IPS-11a (cell line): ENCODE measurements around the gene AP2A2.

Source experiments
- H3K4me3 ChIP-seq: one replicate; pipeline ENCODE4 v1.5.1; 2013; ENCODE audit warnings: low read depth, low read length, control low read depth

Gene AP2A2

DNA sequence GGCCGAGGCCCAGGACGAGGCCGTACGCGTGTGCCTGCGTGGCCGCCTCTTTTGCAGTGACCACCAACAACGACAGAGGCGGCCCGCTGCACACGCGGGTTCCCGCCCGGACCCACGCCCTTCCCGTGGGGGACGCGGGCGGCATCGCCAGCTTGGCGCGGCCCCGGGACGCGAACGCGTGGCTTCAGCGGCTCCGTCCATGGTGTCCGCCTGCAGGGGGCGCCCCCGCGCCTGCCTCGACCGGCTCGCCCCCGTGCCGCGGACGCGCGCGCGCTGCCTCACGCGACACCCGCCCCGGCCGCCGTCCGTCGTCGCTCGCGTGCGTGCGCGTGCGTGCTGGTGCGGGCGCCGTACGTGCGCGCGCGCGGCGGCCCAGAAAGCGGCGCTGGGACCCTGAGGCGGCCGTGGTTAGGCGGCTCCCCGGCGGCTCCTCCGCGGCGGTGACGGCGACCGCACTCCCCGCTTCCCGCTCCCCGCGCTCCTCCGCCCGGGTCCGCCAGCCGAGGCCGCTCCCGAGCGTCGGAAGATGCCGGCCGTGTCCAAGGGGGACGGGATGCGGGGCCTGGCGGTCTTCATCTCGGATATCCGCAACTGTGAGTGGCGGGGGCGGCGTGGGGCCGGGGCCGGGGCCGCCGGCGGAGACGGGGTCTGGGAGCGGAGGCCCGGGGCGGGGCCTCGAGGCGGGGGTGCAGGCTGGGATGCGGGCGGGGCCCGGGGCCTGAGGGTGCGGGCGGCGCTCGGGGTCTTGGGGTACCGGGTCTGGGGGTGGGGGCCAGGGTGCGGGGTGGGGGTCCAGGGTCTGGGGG is at the start of gene AP2A2:
TSS of gene AP2A2 (plus strand) at position 375 of the 806 bp plus-strand sequence. CDS start at position 527, 152 bp downstream.
- peak within 1 kb of the TSS; percentile 70 for H3K4me3 ChIP-seq

DNA sequence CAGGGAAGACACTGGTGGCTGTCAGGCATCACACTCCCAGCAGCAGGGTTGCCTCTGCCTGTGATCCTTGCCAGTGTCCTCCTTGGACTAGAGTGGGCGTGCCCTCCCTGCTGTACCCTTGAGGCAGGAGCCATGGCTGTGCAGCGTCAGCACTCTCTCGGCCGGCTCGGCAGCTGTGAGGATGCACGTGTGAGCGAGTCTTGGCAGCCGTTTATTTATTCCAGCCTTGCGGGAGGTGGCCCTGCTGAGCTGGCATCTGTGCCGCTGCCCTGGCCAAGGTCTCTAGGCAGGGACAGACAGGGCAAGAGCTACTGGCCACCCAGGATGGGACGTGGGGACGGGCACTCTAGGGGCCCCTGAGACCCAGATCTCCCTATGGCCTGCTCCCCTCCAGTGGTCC is 49.1 kb upstream of the AP2A2 start:
- H3K4me3 ChIP-seq, result no peak overlapping the region

- H3K4me3 ChIP-seq, result no peak overlapping the region
Measured at GRCh38 chr11:877565-877964, 48.1 kb upstream of the AP2A2 start.

DNA sequence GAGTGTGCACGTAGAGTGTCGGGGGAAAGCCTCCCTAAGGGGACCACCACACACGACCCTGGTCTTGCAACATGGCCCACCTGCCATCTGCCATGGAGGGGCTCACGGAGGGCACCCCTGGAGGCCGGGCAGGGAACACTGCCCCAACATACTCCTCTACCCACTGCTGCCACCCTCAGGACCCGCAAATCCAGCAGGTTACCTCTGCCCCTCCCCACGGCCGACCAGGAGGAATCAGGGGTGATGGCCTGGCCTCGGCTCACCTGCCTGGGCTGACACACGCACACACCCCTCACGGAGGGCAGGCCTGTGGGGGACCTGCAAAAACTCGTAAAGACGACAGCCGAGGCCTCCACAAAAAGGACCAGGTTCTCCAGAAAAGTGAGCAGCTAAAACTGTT is 45.2 kb upstream of the AP2A2 start:
- H3K4me3 ChIP-seq, result no peak overlapping the region

DNA sequence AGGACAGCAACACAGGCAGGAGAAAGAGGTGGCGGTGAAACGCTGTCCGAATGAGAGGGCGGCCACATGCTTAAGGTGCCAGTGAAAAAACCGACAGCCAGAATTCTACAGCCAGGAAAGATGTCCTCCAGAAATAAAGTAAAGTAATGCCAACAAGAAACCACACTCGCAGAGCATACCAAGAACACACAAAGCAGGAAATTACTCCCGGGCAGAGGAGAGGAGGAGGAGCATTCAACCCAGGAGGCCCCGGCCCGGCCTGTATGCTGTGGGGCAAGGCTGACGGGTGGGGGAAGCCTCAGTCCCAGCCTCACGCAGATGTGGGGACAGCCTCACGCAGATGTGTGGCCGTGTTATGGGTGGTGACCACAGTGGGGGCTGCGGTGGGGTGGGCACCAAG is 43.1 kb upstream of the AP2A2 start:
- no peak overlapping the region for H3K4me3 ChIP-seq

DNA sequence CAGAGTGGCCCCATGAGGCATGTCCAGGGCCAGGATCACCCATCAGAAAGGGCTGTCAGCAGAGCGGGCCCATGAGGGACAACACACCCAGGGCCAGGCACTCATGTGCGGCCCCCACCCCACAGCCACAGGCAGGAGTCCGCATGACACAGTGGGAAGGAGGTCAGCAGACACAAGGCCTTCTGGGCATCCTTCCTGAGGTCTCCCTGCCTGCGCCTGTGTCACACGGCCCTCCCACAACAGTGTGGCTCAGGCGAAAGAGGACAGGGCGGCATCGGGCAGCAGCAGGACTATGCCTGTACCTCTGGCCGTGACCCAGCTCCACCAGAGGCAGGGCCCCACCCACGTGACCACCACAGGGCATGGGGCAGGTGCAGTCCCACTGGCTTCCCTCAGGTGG is 42.1 kb upstream of the AP2A2 start:
- H3K4me3 ChIP-seq, result no peak overlapping the region

DNA sequence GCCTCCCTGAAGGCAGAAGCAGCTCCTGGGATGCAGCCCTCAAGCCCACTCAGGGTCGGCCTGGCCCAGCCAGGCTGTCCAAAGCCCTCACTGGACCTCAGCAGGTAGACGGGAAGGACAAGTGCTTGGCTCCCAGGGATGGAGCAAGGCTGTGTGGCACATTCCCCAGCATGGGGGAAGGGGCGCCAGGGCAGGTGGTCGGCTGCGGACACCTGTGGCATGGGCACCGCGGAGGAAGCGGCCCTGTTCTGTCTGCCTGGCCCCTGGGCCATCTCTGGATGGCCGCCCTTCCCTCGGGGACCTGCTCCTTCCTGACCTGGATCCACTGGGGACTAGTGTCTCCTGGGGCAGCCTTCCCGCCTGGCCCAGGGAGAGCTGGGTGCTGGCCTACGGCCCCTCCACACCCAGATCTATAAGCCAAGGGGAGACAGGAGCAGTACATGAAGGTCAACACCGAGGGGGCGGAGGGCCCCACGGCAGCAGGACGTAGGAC is 41.0 kb upstream of the AP2A2 start:
- no peak overlapping the region for H3K4me3 ChIP-seq

DNA sequence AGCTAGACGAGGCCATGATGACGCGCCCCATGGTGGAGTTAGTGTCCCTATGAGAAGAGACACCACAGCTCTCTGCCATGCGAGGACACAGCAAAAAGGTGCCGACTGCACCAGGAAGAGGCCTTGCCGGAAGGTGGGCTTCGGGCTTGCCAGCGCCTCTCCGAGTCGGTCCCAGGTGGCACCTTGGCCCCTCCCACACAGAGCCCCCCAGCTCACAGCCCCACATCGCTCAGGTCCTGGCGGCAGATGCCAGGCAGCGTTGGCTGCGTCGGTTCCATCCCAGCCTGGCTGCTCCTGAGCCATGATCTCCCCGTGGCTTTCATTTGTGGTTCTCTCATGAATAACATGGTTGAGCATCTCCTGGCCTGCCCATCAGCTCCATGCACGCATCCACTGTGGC is 39.1 kb upstream of the AP2A2 start:
- no peak overlapping the region for H3K4me3 ChIP-seq

GRCh38 chr11:887589-887988 is 38.1 kb upstream of the AP2A2 start:
- H3K4me3 ChIP-seq, result no peak overlapping the region

- H3K4me3 ChIP-seq, result no peak overlapping the region
Measured at GRCh38 chr11:888310-889212, 37.1 kb upstream of the AP2A2 start.

DNA sequence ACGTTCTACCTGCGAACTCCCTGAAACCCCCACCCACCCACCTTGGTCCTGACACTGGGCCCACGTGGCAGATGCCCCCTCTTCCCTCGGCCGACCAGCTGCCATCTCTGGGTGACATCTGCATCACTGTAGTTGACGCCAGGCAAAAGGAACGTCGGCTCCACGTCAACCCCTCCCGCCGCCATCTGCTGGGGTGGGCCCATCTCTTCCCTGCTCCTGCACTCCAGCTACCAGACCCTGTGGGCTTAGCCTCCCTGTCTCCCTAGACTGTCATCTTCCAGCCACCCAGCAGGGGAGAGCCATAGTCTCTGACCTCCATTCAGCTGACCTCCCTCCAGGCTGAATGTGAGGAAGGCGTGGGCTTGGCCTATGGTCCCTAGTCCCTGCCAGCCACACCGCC is 36.4 kb upstream of the AP2A2 start:
- no peak overlapping the region for H3K4me3 ChIP-seq

DNA sequence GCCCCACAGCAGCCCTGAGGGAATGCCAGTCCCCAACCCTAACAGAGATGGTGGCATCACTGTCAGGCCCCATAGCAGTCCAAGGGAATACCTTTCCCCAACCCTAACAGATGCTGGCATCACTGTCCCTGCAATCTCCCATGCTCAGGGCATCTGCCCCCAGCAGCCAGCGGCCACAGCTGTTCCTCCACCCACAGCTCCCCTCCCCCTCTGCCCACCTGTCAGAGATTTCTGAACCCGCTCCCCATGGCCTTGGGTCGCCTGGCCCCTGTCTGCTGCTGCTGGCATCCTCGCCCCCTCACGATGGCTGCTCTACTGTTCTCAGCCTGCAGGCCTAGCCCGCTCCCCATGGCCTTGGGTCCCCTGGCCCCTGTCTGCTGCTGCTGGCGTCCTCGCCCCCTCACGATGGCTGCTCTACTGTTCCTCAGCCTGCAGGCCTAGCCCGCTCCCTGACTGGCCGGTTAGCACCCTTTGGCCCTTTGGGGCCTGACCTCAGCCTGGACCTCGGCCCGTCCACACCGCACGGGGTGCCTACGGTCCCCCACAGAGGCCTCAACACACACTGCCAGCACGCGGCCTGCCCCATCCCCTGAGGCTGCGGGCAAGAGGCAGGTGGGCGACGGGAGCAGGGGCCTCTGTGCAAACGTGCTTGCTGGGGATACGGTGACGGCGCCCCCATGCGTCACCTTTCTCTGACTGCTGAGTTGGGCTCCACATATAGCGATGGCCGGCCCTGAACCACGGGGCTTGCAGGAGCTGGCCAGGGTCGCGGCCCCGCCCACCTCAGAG is 35.8 kb upstream of the AP2A2 start:
- no peak overlapping the region for H3K4me3 ChIP-seq

- H3K4me3 ChIP-seq, result no peak overlapping the region
Measured at GRCh38 chr11:890794-891540, 34.7 kb upstream of the AP2A2 start.

- no peak overlapping the region for H3K4me3 ChIP-seq
Measured at GRCh38 chr11:893008-893654, 32.5 kb upstream of the AP2A2 start.

DNA sequence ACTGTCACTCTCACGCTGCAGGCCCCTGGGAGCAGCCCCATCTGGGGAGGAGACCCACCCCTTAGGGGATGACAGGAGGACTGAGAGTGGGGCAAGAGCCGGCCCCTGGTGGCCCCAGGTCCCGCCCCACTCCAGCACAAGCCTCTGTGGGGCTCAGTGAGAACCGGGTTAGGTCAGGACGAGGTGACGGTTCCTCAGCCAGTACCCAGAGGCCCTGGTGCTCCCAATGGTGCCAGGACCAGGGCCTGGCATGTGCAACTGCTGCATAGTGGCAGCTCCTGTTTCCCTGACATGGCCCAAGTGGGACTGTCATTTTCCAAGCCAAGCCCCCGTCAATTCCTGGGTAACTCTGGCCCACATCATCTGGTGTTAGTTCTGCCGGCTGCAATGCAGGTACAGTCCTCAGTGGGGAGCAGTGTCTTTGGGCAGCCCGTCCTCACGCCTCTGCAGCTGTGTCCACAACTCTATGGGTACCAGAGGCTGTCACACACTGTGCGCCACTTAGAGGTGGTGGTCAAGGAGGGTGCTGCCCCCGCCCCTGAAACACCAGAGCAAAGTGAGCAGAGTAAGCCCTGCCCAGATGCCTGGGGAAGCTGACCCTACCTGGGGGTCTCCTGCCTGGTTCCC is 31.0 kb upstream of the AP2A2 start:
- H3K4me3 ChIP-seq, result no peak overlapping the region

DNA sequence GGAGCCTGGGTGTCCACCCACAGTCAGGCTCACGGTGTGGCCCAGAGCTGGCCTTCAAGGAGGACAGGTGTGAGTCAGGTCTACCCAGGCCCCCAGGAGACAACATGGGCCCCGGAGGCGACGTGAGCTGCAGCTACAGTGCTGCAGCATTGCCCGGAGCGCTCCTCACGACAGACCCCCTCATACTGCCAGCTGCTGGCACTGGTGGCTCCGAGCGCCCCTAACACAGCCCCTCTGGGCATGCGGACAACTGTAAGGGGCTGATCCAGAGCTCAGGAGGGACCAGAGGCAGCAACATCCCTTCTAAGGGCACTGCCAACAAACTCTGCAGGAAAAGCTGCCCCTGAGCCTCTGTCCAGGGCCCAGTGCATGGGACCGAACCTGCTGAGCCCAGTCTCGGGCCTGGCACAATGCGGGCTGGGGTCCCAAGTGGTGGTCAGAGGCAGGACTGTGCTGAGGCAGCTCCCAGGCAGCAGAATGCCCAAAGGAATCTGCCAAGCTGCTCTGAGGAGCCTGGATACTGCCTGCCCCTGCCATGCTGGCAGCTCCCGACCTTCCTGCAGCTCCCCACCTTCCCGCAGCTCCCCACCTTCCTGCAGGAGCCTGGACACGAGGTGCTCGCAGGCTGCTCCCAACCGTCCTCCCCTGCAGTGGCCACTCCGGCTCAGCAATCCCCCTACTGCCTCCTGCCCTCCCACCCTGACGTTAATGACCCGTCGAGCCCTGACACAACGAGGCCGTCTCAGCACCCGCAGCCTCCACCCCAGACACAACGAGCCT is 30.1 kb upstream of the AP2A2 start:
- no peak overlapping the region for H3K4me3 ChIP-seq

DNA sequence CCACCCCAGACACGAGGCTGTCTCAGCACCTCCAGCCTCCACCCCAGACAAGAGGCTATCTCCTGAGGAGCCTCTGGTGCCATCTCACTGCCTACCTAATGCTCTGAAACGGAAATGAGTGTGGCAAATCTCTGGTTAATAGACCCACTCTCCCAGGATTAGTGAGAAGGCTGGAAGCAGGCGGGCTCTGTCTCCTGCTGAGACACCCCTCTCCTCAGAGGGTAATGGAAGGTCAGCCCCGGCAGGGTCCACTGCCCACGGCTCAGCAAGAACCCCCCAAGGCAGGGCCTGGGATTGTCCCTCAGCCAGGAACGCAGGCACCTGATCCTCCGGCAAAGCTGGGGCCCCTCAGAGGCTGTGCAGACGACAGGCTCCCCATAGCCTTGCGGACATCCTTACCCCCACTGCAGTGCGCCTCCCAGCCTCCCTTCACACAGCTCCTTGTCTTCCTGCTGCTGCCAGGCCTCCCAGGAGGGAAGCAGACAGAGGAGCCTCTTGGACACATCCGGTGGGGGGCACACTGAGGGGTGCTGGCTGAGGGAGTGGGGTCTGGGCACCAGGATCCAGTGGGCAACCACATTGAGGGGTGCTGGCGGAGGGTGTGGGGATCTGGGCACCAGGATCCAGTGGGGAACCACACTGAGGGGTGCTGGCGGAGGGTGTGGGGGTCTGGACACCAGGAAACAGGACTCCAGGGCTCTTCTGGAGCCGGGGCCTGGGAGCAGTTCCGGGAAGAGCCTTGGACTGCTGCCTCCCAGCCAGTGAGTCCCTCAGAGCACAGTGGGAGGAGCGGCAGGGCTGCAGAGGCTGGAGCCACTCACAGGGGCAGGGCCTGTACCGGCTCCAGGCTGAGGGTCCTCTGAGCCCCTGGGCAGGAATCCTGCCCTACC is 28.2 kb upstream of the AP2A2 start:
- H3K4me3 ChIP-seq, result no peak overlapping the region

DNA sequence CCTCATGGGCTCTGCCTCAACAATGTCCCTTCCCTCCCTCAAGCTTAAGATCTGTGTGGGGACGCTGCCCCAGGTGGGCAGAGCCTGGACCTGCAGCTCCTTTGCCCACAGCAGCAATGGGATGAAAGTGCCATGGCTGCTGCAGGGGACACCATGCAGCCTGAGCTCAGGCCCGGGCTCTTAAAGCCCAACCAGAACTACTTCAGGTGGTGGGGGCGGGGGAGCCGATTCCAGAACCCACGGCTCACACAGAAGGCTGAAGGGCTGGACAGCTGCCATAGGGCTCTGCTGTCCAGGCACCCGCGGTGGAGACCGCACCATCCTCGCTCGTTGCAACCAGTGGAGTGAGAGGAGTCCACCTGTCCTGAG is 27.5 kb upstream of the AP2A2 start:
- H3K4me3 ChIP-seq, result no peak overlapping the region
